SJCRH30 (cell line): ENCODE results near the gene TXNDC15. TPM values are rescaled to one million over a fixed set of nuclear protein-coding genes. Genes with fewer than 3 reads are reported as not detected.
"Not testable (repeated sequence)": the region's sequence is repeated elsewhere in the genome, so short reads cannot be mapped to it uniquely, and the experiment has no call there.

Experiments used
- DNase-seq, 2 experiments: peaks; one replicate each; pipeline ENCODE4 v3.0.0-alpha.2; 2015 to 2020
- H3K27ac ChIP-seq: fragments of 250-450 bp; sonication (Bioruptor Pico); 2 replicates; pipeline ENCODE4 v1.5.1; 2020; ENCODE audit warnings: mild to moderate bottlenecking, moderate library complexity
- H3K27me3 ChIP-seq: fragments of 250-450 bp; sonication (Bioruptor Pico); 2 replicates; pipeline ENCODE4 v1.5.1; 2020; ENCODE audit warnings: mild to moderate bottlenecking, moderate library complexity
- H3K36me3 ChIP-seq: fragments of 250-450 bp; sonication (Bioruptor Pico); 2 replicates; pipeline ENCODE4 v1.5.1; 2020; ENCODE audit warnings: mild to moderate bottlenecking, moderate library complexity
- H3K4me1 ChIP-seq: fragments of 250-450 bp; sonication (Bioruptor Pico); 2 replicates; pipeline ENCODE4 v1.5.1; 2020; ENCODE audit warnings: mild to moderate bottlenecking, moderate library complexity
- H3K4me3 ChIP-seq: fragments of 250-450 bp; sonication (Bioruptor Pico); 2 replicates; pipeline ENCODE4 v1.5.1; 2020; ENCODE audit warnings: mild to moderate bottlenecking, moderate library complexity
- H3K9me3 ChIP-seq: fragments of 250-450 bp; sonication (Bioruptor Pico); replicated peaks from 2 replicates; pipeline ENCODE4 v1.5.1; 2020; ENCODE audit warnings: mild to moderate bottlenecking, moderate library complexity
- total RNA-seq: library from RNA; depleted of rRNA; stranded (reverse); fragments of >200 nt; shearing (Covaris generic); gene quantifications from 2 replicates; pipeline ENCODE4 v1.2.3, GENCODE V29; 2014

The TXNDC15 gene
- total RNA-seq, 1 experiment from 2014 or later = 61.2 TPM

DNA sequence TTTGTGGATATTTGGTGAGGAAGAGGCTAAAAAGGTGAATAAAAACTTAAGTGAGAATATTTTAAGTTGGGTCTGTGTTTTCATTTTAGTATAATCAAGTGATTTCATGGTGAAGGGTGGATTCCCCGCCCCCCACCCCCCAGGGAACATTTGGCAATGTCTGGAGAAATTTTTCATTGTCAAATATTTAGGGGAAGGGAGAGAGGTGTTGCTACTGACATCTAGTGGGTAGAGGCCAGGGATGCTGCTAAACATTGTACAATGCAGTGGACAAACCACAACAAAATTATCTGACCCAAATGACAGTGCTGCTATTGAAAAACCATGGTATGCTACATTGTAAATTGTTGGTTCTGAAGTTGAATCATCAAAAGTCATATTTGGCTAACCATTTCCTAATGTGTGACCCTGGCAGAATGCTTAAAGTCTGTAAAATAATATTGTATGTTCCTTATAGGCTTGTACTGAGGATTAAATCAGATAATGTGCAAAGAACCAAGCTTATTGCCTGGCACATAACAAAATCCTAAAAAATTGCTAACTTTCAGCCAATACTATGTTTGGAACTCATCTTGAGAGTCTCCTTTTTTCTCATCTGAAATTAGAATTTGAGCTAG is 22.8 kb upstream of the TXNDC15 start:
- Histone ChIP-seq H3K36me3 (peaks cover 62% of the 10 kb centered on the region), H3K27me3 (no peaks in the 10 kb centered on the region), H3K4me3 (no peak overlapping the region), H3K4me1 (0 out of 2 replicates have a peak, but pooled peaks cover 3% of the 10 kb centered on the region), H3K27ac (peak overlapping the region; percentile 30; the same call in 1 of the 2 replicates), H3K9me3 (no peaks in the 10 kb centered on the region)
- DNase-seq = peak in 1 of 2 experiments; percentile 47

DNA sequence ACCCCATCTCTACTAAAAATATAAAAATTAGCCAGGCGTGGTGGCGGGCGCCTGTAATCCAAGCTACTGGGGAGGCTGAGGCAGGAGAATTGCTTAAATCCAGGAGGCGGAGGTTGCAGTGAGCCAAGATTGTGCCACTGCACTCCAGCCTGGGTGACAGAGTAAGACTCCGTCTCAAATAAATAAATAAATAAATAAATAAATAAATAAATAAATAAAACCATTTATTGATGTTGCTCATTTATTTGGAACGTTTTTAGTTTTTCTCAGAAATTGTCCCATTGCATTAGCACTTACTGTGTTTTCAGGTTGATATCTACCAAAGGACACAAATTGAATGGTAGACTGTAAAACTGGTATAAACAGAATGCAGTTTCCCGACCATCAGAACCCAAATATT is 17.7 kb upstream of the TXNDC15 start:
- not testable (repeated sequence) for H3K27me3 ChIP-seq, H3K9me3 ChIP-seq, H3K4me1 ChIP-seq, H3K27ac ChIP-seq, DNase-seq, H3K4me3 ChIP-seq
- H3K36me3 ChIP-seq = peaks cover 76% of the 10 kb centered on the region

DNA sequence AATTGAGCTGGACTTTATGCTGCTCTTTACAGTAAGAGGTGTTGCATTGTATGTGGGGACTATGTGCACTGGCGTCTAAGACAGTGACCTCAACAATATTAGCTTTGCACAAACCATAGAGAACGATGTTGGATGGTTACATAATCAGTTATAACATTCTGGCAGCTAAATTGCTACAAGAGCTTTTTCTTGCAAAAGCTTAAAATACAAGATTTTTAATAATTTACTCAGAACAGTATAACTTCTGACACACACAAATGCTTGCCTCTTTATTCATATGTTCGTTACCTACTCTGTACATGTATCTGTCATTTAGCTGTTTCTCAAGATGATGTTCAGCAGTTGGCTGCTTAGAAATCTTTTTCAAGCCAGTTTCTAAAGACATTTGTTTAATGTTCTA is 16.8 kb upstream of the TXNDC15 start:
- no peaks in the 10 kb centered on the region for H3K9me3 ChIP-seq
- peaks cover 68% of the 10 kb centered on the region for H3K36me3 ChIP-seq
- DNase-seq = no peak
- no peak overlapping the region for H3K27ac ChIP-seq
- H3K4me3 ChIP-seq = no peak overlapping the region
- H3K4me1 ChIP-seq = no peaks in the 10 kb centered on the region
- H3K27me3 ChIP-seq = no peaks in the 10 kb centered on the region

DNA sequence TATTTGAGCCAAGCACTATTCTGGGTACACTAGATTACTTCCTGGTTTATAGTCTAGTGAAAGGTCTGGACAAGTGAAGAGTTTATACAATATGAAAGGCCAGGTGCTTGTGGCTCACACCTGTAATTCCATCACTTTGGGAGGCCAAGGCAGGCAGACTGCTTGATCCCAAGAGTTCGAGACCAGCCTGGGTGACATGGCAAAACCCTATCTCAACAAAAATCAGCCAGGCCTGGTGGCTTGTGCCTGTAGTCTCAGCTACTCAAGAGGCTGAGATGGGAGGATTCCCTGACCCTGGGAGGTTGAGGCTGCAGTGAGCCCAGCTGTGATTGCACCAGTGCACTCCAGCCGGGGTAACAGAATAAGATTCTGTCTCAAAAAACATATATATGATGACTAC is 9.5 kb upstream of the TXNDC15 start:
- no peak for DNase-seq
- Histone ChIP-seq H3K9me3 (no peaks in the 10 kb centered on the region), H3K27ac (no peak overlapping the region), H3K4me1 (no peaks in the 10 kb centered on the region), H3K27me3 (no peaks in the 10 kb centered on the region), H3K4me3 (no peak overlapping the region), H3K36me3 (peaks cover 12% of the 10 kb centered on the region)

DNA sequence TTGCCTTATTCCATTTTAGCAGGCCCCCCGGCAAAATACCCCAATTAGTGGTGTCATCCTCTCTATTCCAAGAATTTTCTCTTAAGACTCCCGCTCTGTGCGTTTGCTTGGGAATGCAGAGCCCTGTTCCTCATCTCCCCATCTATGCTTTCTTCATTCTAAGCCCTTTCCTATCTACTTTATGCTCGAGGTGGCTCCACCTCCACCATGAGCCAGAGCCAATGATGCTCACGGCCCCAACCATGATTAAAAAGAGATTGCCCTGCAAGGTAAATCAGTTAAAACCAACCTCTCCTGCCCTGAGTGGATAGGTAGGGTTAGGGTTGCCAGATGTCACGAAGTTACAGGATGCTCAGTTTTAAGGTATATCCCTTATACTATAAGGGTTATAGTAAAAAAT is 677 bp upstream of the TXNDC15 start:
- peak overlapping the region; percentile 92 for H3K27ac ChIP-seq

DNA sequence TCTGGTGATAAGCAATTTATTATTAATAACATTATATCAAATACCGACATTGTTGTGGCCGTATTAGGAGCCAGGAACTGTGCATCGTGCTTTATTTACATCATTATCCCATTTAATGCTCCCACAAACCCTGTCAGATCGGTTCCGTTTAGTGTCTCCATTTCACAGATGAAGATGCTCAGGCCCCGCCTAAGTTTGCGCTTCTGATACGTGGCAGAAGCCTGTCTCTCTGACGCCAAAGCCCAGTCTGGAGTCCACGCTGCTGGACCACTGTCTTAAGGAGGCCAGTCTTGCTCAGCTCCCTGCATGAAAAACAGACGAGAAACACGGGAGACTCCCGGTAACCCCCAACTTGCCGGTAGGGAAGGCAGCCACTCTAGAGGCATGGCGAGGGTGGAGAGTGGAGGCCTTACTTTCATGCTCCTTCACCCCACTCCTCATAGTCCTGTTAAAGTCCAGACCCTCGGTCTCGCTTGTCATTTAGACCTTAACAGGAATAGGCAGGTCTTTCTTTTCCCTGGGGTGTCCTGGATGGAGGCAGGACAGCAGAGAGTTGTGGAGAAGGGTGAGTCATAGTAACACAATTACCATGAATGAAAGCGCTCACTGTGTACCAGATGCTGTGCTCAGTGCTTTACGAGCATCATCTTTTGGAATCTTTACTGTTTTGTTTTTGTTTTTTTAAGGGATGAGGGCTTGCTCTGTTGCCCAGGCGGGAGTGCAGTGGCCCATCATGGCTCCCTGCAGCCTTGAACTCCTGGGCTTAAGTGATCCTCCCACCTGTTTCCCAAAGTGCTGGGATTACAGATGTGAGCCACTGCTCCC is 872 bp downstream of the TXNDC15 start:
- peak overlapping the region; percentile 92 for H3K27ac ChIP-seq
- H3K4me3 ChIP-seq = peak overlapping the region; percentile 96
- no peaks in the 10 kb centered on the region for H3K9me3 ChIP-seq
- 0 out of 2 replicates have a peak, but pooled peaks cover 2% of the 10 kb centered on the region for H3K4me1 ChIP-seq
- DNase-seq = peak; percentile 67 to 77
- H3K27me3 ChIP-seq = no peaks in the 10 kb centered on the region
- no peaks in the 10 kb centered on the region for H3K36me3 ChIP-seq

More for the DNA sequence above, 677 bp upstream of the TXNDC15 start:
- no peaks in the 10 kb centered on the region for H3K9me3 ChIP-seq
- peak overlapping the region; percentile 96 for H3K4me3 ChIP-seq
- 0 out of 2 replicates have a peak, but pooled peaks cover 2% of the 10 kb centered on the region for H3K4me1 ChIP-seq
- DNase-seq = peak in 1 of 2 experiments; percentile 20
- no peaks in the 10 kb centered on the region for H3K36me3 ChIP-seq
- H3K27me3 ChIP-seq = no peaks in the 10 kb centered on the region

DNA sequence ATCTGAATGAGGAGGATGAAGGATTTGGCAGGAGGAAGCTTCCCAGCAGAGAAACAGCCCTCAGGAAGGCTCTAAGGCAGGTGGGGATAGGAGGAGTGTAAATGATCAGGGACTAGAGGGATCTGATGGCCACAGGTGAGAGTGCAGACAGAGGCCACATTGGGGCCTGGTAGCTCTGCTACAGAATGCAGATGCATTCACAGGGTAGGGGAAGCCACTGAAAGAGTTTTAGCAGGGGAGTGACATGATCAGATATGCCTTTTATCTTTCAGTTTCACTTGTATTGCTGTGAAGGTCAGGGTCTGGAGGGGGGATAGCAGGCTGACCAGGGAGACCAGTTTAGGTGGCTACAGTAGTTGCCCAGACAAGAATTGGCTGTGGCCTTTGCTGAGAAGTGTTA is 3.0 kb downstream of the TXNDC15 start:
- H3K4me1 ChIP-seq = 0 out of 2 replicates have a peak, but pooled peaks cover 2% of the 10 kb centered on the region
- no peaks in the 10 kb centered on the region for H3K9me3 ChIP-seq
- peaks cover 3% of the 10 kb centered on the region; the same call in 1 of the 2 replicates for H3K36me3 ChIP-seq
- no peaks in the 10 kb centered on the region for H3K27me3 ChIP-seq
- H3K27ac ChIP-seq = no peak overlapping the region
- H3K4me3 ChIP-seq = no peak overlapping the region
- DNase-seq = no peak

DNA sequence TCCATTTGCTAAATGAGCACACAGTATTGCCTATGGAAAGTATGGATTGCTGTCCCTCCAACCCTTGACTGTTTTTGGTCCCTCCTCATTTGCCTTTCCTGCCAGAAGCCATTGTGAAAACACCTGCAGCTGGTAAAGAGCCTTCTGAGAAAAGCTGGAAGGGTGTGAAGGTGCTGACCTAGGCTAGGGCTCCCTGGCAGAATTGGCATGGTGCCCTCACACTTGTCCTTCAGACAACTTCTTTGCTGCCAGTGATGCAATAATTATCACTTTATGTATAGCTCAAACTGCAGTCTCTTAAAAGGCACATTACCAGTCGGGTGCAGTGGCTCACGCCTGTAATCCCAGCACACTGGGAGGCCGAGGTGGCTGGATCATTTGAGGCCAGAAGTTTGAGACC is 4.2 kb downstream of the TXNDC15 start:
- H3K4me3 ChIP-seq = no peak overlapping the region
- H3K27me3 ChIP-seq = no peaks in the 10 kb centered on the region
- H3K36me3 ChIP-seq = peaks cover 3% of the 10 kb centered on the region; the same call in 1 of the 2 replicates
- H3K4me1 ChIP-seq = 0 out of 2 replicates have a peak, but pooled peaks cover 2% of the 10 kb centered on the region
- DNase-seq = no peak
- no peak overlapping the region for H3K27ac ChIP-seq
- H3K9me3 ChIP-seq = no peaks in the 10 kb centered on the region

DNA sequence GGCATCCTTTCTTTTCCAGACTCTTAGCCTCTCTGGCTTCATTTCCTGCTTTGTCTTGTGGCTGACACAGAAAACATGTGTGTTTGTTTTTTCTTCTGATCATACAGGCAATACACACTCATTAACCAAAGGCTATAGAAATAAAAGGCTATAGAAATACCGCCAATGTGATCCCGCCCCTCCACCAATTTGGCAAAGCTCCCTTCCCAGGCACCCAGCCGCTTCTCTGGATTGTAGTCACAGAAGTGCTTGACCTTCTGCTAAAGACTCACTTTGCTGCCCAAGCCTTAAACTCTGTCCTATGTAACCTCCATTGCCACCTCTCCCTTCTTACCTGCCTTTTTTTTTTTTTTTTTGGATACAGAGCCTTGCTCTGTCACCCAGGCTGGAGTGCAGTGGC is 5.3 kb downstream of the TXNDC15 start:
- Histone ChIP-seq H3K27ac (no peak overlapping the region), H3K9me3 (no peaks in the 10 kb centered on the region), H3K36me3 (peaks cover 3% of the 10 kb centered on the region; the same call in 1 of the 2 replicates), H3K4me3 (no peak overlapping the region), H3K4me1 (no peaks in the 10 kb centered on the region), H3K27me3 (no peaks in the 10 kb centered on the region)
- DNase-seq = no peak

DNA sequence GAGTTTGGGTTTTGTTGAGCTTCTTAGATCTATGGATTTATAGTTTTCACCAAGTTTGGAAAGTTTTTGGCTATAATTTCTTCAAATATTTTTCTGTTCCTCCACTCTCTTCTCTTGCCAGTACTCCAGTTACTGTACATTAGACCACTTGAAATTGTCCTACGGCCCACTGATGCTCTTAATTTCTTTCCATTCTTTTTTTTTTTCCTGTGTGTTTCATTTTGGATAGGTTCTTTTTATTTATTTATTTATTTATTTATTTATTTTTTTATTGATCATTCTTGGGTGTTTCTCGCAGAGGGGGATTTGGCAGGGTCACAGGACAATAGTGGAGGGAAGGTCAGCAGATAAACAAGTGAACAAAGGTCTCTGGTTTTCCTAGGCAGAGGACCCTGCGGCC is 6.8 kb downstream of the TXNDC15 start:
- H3K27me3 ChIP-seq, DNase-seq, H3K27ac ChIP-seq, H3K36me3 ChIP-seq, H3K9me3 ChIP-seq, H3K4me3 ChIP-seq, H3K4me1 ChIP-seq: not testable (repeated sequence)

DNA sequence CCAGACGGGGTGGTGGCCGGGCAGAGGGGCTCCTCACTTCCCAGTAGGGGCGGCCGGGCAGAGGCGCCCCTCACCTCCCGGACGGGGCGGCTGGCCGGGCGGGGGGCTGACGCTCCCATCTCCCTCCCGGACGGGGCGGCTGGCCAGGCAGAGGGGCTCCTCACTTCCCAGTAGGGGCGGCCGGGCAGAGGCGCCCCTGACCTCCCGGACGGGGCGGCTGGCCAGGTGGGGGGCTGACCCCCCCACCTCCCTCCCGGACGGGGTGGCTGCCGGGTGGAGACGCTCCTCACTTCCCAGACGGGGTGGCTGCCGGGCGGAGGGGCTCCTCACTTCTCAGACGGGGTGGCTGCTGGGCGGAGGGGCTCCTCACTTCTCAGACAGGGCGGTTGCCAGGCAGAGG is 7.5 kb downstream of the TXNDC15 start:
- not testable (repeated sequence) for DNase-seq, H3K36me3 ChIP-seq, H3K27me3 ChIP-seq, H3K9me3 ChIP-seq, H3K4me3 ChIP-seq, H3K27ac ChIP-seq, H3K4me1 ChIP-seq

DNA sequence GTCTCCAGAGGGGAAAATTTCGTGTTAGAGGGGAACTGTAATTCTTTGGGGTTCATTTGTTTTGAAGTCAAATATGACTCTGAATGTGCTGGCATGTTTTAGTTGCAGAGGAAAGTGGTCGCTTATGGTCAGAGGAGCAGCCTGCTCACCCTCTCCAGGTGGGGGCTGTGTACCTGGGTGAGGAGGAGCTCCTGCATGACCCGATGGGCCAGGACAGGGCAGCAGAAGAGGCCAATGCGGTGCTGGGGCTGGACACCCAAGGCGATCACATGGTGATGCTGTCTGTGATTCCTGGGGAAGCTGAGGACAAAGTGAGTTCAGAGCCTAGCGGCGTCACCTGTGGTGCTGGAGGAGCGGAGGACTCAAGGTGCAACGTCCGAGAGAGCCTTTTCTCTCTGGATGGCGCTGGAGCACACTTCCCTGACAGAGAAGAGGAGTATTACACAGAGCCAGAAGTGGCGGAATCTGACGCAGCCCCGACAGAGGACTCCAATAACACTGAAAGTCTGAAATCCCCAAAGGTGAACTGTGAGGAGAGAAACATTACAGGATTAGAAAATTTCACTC is 13.5 kb downstream of the TXNDC15 start:
- no peak overlapping the region for H3K27ac ChIP-seq
- no peaks in the 10 kb centered on the region for H3K9me3 ChIP-seq
- H3K4me3 ChIP-seq = no peak overlapping the region
- no peaks in the 10 kb centered on the region; the same call in 1 of the 2 replicates for H3K36me3 ChIP-seq
- H3K27me3 ChIP-seq = no peaks in the 10 kb centered on the region
- no peak for DNase-seq
- no peaks in the 10 kb centered on the region for H3K4me1 ChIP-seq

DNA sequence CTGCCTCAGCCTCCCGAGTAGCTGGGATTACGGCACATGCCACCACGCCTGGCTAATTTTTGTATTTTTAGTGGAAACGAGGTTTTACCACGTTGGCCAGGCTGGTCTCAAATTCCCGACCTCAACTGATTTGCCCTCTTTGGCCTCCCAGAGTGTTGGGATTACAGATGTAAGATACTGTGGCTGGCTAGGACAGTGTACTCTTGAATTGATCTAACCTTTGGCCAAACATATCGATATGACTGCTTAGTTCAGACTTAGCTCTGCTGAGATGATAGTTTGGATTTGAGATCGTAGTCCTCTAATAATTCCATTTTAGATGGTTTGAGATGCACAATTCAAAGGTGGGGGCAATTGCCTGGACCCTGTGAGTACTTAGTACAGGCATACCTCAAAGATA is 15.2 kb downstream of the TXNDC15 start:
- Histone ChIP-seq H3K27ac (no peak overlapping the region), H3K36me3 (no peaks in the 10 kb centered on the region; the same call in 1 of the 2 replicates), H3K27me3 (no peaks in the 10 kb centered on the region), H3K4me3 (no peak overlapping the region), H3K4me1 (no peaks in the 10 kb centered on the region), H3K9me3 (no peaks in the 10 kb centered on the region)
- DNase-seq = no peak

DNA sequence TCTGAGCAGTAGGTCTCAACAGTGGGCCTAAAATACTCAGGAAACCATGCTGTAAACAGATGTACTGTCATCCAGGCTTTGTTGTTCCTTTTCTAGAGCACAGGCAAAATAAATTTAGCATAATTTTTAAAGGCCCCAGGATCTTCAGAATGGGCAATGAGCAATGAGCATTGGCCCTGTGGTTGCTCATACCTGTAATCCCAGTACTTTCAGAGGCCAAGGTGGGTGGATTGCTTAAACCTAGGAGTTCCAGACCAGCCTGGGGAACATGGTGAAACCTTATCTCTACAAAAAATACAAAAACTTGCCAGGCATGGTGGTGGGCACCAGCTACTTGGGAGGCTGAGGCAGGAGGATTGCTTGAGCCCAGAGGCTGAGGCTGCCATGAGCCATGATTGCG is 17.3 kb downstream of the TXNDC15 start:
- no peak overlapping the region for H3K4me3 ChIP-seq
- no peak overlapping the region for H3K27ac ChIP-seq

DNA sequence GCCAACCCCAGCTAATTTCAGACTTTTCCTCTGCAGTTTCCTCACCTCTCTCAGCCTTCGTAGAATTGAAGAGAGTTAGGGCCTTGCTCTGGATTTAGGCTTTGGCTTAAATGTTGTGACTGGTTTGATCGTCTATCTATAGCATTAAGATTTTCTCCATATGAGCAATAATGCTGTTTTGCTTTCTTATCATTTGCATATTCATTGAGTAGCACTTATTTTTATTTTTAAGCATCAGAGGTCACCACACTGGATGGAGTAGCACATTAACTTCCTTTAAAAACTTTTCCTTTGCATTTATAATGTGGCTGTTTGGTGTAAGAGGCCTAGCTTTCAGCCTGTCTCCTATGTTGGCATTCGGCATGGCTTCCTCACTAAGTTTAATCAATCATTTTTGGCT is 18.1 kb downstream of the TXNDC15 start:
- Histone ChIP-seq H3K27ac (no peak overlapping the region), H3K4me1 (no peaks in the 10 kb centered on the region), H3K27me3 (no peaks in the 10 kb centered on the region), H3K36me3 (peaks cover 2% of the 10 kb centered on the region; the same call in 1 of the 2 replicates), H3K9me3 (no peaks in the 10 kb centered on the region), H3K4me3 (no peak overlapping the region)
- no peak for DNase-seq

More for the DNA sequence above, 17.3 kb downstream of the TXNDC15 start:
- Histone ChIP-seq H3K36me3 (peaks cover 2% of the 10 kb centered on the region; the same call in 1 of the 2 replicates), H3K4me1 (no peaks in the 10 kb centered on the region), H3K27me3 (no peaks in the 10 kb centered on the region), H3K9me3 (no peaks in the 10 kb centered on the region)
- no peak for DNase-seq
